ENCODE measurements around the gene CNTNAP4. TPM values are rescaled to one million over a fixed set of nuclear protein-coding genes. Genes with fewer than 3 reads are reported as not detected.

Gene CNTNAP4
- total RNA-seq, 1 donor from 2014 or later = 13.7 TPM

GRCh38 chr16:76396977-76397376, 119.8 kb downstream of the CNTNAP4 start:
- DNase-seq = no peak

DNA sequence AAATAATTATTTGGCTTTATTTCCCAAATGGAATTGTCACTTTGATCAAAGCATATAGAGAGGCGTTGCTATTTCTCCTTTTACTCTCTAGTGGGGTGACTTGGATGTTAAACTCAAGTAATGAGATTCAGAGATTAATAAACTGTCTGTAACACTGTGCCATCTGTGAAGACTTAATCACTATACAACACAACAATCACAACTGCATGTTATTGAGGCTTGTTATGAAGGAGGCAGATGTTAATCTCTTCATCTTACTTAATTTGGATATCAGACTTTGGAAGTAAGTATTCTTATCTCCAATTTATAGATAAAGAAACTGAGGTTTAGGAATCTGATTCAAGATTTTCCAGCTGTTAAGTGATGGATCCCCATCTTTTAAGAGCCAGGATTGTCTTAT, 132.5 kb downstream of the CNTNAP4 start:
- no peak for DNase-seq

DNA sequence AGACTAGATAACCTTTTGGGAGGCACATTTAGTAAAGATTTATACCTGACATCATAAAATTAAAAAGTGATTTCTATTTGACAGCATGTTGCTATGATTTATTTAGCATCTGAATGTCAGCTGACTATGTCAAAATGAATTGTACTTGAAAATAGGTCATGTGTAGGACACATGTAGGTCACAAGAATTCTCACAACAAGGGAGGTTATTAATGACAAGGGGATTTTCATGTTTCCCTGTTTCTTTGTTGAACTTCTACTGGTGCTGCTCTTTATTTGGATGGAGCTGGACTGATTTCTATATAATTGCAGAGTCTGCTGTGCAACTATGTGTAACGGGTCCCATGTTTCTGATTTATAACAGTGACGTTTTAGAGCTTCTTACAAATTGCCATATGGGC, 144.4 kb downstream of the CNTNAP4 start:
- no peak for DNase-seq

DNA sequence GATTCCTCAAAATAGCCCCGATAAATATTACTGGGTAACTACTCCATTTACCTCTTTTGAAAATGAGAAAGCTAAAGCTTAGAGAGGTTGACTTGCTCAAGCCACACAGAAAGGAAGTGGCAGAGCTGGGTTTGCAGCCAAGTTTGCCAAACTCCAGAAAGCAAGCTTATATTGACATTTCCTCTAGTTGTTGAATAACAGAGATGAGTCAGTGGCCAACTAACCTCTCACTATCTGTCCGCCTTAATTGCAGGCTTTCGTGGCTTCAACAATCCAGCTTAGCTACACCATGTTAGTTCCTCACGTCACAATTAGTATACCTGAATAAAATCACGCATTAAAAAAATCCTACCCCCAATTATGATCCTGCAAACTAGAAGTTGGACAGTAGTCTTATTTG, 151.7 kb downstream of the CNTNAP4 start:
- no peak for DNase-seq

- DNase-seq = no peak
Observed at GRCh38 chr16:76441391-76441790, 164.2 kb downstream of the CNTNAP4 start.

GRCh38 chr16:76441876-76442275, 164.7 kb downstream of the CNTNAP4 start:
- DNase-seq = peak; percentile 8

- no peak for DNase-seq
Observed at GRCh38 chr16:76443973-76444372, 166.8 kb downstream of the CNTNAP4 start.

- DNase-seq = no peak
Observed at GRCh38 chr16:76444832-76445231, 167.6 kb downstream of the CNTNAP4 start.

DNA sequence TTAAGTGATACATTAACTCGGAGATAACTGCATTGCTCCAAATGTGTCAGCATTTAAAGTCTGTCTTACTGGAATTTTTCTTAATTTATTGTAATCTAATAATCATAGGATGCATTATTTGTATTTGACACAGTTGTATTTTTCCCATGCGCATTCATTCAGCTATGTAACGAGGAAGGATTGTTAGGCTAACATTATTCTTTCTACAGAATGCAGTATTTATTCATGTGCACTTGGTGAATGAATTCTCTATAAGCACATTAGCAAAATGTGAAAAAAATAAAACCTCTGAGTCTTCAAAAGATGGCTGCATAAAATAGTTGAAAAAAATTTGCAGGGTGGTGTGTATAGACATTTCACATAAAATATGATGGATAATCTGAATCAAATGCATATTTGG, 168.6 kb downstream of the CNTNAP4 start:
- DNase-seq = no peak

DNA sequence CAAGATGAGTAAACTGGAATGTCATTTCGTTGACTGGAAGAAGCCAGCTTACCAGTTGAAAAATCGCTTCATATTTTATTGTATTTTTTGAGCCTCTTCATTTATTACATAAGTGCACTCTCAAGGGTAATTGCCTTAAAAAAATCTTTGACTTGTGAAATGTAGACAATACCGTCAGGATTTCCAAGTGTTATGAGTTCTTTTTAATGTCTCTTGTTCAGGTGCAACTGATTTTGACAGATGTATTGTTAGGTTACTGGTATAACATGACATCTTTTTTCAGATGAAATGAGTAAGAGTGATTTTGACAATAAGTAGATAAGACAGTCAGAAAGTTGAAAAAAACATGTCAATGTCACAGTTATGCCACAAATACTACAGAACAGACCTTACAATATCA, 169.1 kb downstream of the CNTNAP4 start:
- no peak for DNase-seq

- DNase-seq = no peak
Observed at GRCh38 chr16:76450890-76451289, 173.7 kb downstream of the CNTNAP4 start.

DNA sequence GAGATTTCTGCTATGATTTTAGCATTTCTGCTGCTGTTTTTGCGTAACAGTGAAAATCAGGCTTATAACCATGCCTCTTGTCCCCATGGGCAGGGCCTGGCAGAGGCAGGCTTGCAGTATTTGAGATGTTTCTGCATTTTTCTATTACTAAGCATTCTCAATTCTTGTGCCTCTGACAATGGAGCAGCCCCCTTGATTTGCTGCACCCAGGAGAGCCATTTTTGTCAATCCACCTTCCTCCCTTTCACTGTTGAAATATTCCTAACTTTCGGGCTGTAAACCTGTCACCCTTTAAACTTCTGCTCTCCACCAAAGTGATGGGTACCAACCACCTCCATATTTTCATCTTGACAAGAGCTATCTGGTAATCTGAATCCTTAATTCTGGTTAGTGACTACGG, 178.1 kb downstream of the CNTNAP4 start:
- no peak for DNase-seq

DNA sequence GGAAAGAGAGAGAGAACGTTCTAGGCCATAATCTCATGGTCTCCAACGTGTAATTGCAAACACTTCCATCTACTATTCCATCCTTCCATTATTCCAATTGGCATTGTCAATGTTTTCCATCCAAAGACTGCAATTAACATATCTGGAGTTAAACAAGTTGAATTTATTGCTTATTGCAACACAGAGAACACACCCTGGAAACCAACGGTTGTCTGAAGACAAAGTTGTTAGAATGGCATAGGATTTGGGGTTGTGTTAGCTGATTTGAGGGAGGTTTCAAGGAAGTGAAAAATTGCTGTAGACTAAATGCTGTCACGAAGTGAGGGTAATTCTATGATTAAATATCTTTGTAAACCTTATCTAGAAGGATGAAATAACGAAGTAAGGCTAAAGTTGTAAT, 178.8 kb downstream of the CNTNAP4 start:
- DNase-seq = no peak

DNA sequence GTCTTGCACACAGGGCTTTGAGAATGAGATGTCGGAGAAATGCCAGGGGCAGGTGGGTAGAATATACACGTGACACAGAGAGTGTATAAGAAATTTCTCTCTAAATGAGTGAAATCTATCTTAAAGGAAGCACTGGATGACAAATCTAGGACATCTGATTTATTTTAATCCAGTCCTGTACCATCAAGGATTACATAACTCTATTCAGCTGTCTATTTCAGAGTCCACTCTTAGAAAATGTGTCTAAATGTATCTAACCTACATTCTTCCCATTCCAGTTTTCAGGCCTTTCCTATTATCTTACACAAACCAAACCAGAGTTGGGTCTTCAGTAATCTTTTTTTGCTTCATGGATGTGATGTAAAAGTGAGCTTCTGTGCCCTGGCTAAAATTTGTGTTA, 181.9 kb downstream of the CNTNAP4 start:
- DNase-seq = no peak

GRCh38 chr16:76461836-76462235, 184.6 kb downstream of the CNTNAP4 start:
- no peak for DNase-seq

DNA sequence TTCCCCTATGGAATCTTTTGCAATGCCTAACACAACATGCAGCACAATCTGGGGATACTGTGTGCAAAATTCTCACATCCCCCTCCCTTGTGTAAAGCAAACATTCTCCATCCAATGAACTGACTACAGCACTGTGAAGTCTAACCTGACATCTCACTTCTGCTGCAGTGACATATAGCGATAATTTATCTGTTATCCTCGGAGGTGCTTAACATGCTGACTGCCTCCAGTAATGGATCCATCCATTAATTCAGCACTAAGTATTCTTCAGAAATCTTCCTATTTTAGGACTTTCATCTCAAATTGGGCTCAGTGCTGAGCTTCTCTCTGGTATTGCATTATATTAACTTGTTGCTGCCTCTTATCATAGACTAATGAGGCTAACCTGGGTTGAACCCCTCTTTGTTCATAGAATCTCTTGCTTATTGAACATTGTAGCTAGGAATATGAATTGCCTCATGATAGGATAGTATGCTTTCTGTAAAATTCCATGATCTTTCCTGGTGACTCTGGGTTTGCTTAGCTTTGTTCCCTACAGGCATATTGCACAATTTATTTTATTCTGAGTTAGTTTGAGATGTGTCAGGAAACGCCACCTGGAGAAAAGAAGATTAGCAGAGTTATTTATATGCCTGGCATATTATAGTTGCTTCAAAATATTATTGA, 187.9 kb downstream of the CNTNAP4 start:
- no peak for DNase-seq

DNA sequence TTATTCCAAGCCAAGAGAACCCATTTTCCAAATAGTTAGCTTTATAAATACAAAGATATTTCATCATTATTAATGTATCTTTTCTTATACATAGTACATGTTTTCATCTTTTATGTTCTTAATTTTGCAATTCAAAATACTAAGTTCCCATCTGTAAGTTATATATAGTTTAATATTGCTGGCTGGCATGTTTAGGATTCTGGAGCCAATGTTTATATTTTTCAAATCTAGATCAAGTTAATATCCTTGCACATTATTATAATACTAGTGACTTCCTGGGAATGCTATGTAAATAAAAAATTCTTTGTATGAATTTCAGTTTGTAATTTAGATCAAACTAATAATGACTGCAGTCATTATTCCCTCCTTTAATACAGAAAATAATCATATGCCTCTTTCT, 189.7 kb downstream of the CNTNAP4 start:
- DNase-seq = no peak

GRCh38 chr16:76474048-76474447, 196.8 kb downstream of the CNTNAP4 start:
- DNase-seq = no peak

- DNase-seq = no peak
Observed at GRCh38 chr16:76478105-76478504, 200.9 kb downstream of the CNTNAP4 start.

DNA sequence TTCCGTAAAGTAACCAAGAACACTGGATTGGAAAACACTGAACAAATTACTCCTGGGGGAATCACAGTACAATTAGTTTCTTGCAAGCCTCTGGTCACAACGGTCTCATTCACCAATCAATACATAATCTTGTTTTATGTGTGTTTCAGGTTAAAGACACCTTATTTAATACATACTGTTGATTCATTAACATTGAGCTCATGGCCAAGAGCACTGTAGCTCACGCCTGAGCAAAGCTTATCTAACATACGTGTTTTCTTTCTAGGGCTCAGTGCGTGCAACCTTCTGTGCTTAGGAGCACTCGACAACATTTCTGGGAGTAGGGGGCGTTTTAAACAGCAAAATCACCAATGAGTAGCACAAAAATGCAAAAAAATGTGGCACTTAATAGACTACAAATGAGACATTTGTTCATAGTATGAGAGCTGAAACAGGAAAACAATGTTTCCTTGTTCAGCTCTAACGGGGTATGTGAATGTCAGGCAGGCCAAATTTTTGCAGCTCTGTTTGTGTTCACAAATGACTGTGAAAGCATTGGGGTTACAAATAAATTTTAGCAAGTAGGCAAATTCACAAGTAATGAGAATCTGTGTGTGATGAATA, 206.2 kb downstream of the CNTNAP4 start:
- DNase-seq = peak; percentile 9

GRCh38 chr16:76484020-76484419, 206.8 kb downstream of the CNTNAP4 start:
- no peak for DNase-seq

- no peak for DNase-seq
Observed at GRCh38 chr16:76486740-76487139, 209.5 kb downstream of the CNTNAP4 start.

DNA sequence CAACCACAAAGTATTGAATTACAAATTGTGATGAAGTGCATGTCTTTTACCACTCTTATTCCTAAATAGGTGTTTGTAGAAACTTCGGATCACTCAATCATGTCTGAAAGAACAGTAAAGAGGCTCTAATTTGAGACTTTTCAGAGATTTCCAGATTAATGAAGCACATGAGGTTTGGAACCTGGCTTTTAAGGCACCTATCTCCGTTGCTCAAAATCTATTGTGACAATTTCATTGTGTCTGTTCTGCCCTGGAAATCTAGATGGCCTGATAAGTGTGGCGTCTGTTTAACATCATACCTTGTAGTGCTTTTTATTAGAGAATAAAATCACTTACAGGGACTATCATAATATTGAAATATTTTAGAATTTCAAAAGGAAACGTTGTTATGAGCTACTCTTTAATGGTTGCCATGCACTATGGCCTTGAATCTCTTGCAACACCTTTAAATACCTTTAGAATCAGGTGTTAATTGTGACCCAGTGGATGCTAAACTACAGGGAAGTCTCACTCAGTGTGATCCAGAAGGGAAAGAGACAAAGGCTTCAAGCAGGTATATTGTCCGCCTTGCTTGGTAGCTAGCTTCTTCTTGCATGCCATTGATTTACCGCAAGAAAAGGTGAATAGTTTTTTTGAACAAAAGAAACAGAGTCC, 210.3 kb downstream of the CNTNAP4 start:
- DNase-seq = no peak

DNA sequence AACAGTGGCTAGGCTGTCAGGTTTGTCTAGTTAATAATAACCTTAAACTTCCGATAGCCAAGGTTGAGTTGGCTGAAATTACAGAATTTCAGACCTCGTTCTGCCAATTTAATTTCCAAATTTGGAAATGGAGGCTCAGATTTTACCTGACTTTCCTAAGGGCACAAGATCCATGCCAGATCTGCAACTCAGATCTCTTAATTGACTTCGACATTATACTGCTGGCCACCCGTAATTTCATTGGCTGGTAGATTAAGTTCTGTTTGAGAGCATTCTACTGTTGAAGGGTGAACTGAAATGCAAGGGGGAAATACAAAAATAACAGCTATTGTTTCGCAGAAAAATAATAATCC, 210.8 kb downstream of the CNTNAP4 start:
- DNase-seq = no peak

Measured in tongue (tissue), 2 donors.